ENCODE measurements around the gene C19orf44.
"Not testable (repeated sequence)": the region's sequence is repeated elsewhere in the genome, so short reads cannot be mapped to it uniquely, and the experiment has no call there.

DNA sequence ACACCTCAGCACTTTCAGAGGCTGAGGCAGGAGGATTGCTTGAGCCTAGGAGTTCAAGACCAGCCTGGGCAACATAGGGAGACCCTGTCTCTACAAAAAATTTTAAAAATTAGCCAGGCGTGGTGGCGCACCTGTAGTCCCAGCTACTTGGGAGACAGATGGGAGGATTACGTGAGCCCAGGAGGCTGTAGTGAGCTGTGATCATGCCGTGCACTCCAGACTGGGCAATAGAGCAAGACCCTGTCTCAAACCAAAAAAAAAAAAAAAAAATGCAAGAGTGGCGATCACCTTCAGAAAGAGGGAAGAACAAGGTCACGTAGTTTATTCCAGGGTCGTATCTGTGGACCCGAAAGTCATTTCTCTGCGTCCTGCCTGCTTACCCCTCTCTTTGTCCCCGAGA is 16.4 kb downstream of the C19orf44 start:
- not testable (repeated sequence) for TF ChIP-seq CTCF, POLR2A (IDR thresholded peaks at IDR 0.05)

All from body of pancreas (tissue), 4 donors.